ENCODE results near the gene SEL1L. TPM values are rescaled to one million over a fixed set of nuclear protein-coding genes. Genes with fewer than 3 reads are reported as not detected.

SEL1L gene
- total and polyA plus RNA-seq, 2 experiments from 2014 or later: 20.6 to 22.6 TPM

GRCh38 chr14:81536241-81536771, 2.7 kb upstream of the SEL1L start:
- H3K4me1 Mint-ChIP-seq: peaks cover 11% of the 10 kb centered on the region; the same call in 2 of the 3 replicates
- H3K27me3 ChIP-seq (ENCODE audit: insufficient read depth): no peaks in the 10 kb centered on the region
- no peak overlapping the region for H2AFZ ChIP-seq
- H3K9me3 Mint-ChIP-seq: peaks cover 31% of the 10 kb centered on the region
- DNase-seq (ENCODE audit: low spot score) (no peak), ATAC-seq (no peak)
- H3K4me3 Mint-ChIP-seq: no peak overlapping the region
- H3K36me3 Mint-ChIP-seq (ENCODE audit: low read depth): peaks cover 14% of the 10 kb centered on the region
- H3K27ac Mint-ChIP-seq: no peak overlapping the region
- H3K4me2 ChIP-seq: no peak overlapping the region
- no peaks in the 10 kb centered on the region for H3F3A ChIP-seq (replicated peaks; ENCODE audit: low read depth)
- TF ChIP-seq ZNF331 (CRISPR knock-in tag; IDR thresholded peaks at IDR 0.05; ENCODE audit: low read depth) (no peak), ETS1 (IDR thresholded peaks at IDR 0.05) (no peak), CTCF (conservative IDR thresholded peaks at IDR 0.05; ENCODE audit: low read depth in 2 of 2) (no peak), POLR2AphosphoS5 (IDR thresholded peaks at IDR 0.05; ENCODE audit: low read depth) (no peak), CREB1 (CRISPR knock-in tag; IDR thresholded peaks at IDR 0.05; ENCODE audit: low read depth) (no peak)
- H3K79me2 ChIP-seq (replicated peaks; ENCODE audit: insufficient read depth): peaks cover 21% of the 10 kb centered on the region
- H3K4me1 ChIP-seq (ENCODE audit: insufficient read depth): peaks cover 6% of the 10 kb centered on the region; the same call in 1 of the 2 replicates
- H3K4me3 ChIP-seq: no peak overlapping the region
- H3K9me2 ChIP-seq (ENCODE audit: insufficient read depth): peaks cover 4% of the 10 kb centered on the region; the same call in 1 of the 2 replicates
- no peak overlapping the region for H3K27ac ChIP-seq (ENCODE audit: low read depth)
- H3K36me3 ChIP-seq (ENCODE audit: insufficient read depth): no peaks in the 10 kb centered on the region; the same call in 1 of the 2 replicates
- H3K27me3 Mint-ChIP-seq (ENCODE audit: insufficient read depth, low read depth, poor library complexity): peaks cover 4% of the 10 kb centered on the region
- H4K20me1 ChIP-seq (replicated peaks; ENCODE audit: insufficient read depth): peaks cover 7% of the 10 kb centered on the region; the same call in 1 of the 2 replicates

- no peak overlapping the region for H3K27ac Mint-ChIP-seq
- ATAC-seq (no peak), DNase-seq (ENCODE audit: low spot score) (no peak)
- Histone ChIP-seq H3K4me1 (ENCODE audit: insufficient read depth) (peaks cover 6% of the 10 kb centered on the region; the same call in 1 of the 2 replicates), H3K27me3 (ENCODE audit: insufficient read depth) (no peaks in the 10 kb centered on the region), H3K36me3 (ENCODE audit: insufficient read depth) (no peaks in the 10 kb centered on the region; the same call in 1 of the 2 replicates), H3K27ac (ENCODE audit: low read depth) (no peak overlapping the region), H3K4me3 (no peak overlapping the region), H4K20me1 (replicated peaks; ENCODE audit: insufficient read depth) (peaks cover 7% of the 10 kb centered on the region), H2AFZ (no peak overlapping the region), H3K4me2 (no peak overlapping the region), H3F3A (replicated peaks; ENCODE audit: low read depth) (no peaks in the 10 kb centered on the region), H3K9me2 (ENCODE audit: insufficient read depth) (peaks cover 4% of the 10 kb centered on the region; the same call in 1 of the 2 replicates), H3K79me2 (replicated peaks; ENCODE audit: insufficient read depth) (peaks cover 21% of the 10 kb centered on the region)
- H3K9me3 Mint-ChIP-seq: peaks cover 31% of the 10 kb centered on the region
- peaks cover 11% of the 10 kb centered on the region; the same call in 2 of the 3 replicates for H3K4me1 Mint-ChIP-seq
- H3K27me3 Mint-ChIP-seq (ENCODE audit: insufficient read depth, low read depth, poor library complexity): peaks cover 4% of the 10 kb centered on the region
- H3K4me3 Mint-ChIP-seq: no peak overlapping the region
- TF ChIP-seq CTCF (conservative IDR thresholded peaks at IDR 0.05; ENCODE audit: low read depth in 2 of 2): no peak
- H3K36me3 Mint-ChIP-seq (ENCODE audit: low read depth): peaks cover 14% of the 10 kb centered on the region
Observed at GRCh38 chr14:81535396-81536164, 1.9 kb upstream of the SEL1L start.
